GM19452 (cell line): Measurements from ENCODE around the gene PPP1R16B.
A peak's percentile ranks its signal among the peaks of the same experiment; 100 is the strongest.

Source experiments
- ATAC-seq: cut with Tn5 transposase; IDR thresholded peaks from one replicate; pipeline ENCODE4 v1.9.1; 2021; ENCODE audit not compliant: unreplicated experiment

Gene PPP1R16B

GRCh38 chr20:38894091-38894847 is 88.8 kb downstream of the PPP1R16B start:
- ATAC-seq, result no peak

DNA sequence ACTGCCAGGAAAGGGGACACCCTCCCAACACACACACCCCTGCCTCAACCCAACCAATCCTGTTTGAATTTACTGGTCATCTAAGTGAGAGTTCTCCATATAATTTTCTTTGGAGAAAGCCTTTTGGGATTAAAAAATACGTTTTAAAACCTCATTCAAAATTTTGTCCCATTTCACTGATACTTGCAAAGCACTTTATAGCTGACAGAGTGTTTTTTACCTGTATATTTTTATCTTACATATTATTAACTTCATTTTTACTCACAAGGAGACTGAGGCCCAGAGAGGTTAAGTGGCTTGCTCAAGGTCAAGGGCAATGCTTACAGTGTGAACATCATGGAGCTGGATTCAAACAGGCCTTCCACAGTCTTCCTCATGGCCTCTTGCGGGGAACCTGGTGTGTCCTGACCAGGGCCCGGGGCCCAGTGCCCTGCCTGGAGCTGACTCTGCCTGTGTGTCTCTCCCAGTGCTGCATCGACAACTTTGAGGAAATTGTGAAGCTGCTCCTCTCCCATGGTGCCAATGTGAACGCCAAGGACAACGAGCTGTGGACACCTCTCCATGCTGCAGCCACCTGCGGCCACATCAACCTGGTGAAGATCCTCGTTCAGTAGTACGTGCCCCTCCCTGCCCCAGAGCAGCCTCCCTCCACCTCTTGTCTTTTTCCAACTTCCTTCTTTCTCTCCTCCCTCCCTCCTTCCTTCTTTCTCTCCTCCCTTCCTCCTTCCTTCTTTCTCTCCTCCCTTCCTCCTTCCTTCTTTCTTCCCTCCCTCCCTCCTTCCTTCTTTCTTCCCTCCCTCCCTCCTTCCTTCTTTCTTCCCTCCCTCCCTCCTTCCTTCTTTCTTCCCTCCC is 89.8 kb downstream of the PPP1R16B start:
- no peak for ATAC-seq

GRCh38 chr20:38896009-38896594 is 90.6 kb downstream of the PPP1R16B start:
- no peak for ATAC-seq

DNA sequence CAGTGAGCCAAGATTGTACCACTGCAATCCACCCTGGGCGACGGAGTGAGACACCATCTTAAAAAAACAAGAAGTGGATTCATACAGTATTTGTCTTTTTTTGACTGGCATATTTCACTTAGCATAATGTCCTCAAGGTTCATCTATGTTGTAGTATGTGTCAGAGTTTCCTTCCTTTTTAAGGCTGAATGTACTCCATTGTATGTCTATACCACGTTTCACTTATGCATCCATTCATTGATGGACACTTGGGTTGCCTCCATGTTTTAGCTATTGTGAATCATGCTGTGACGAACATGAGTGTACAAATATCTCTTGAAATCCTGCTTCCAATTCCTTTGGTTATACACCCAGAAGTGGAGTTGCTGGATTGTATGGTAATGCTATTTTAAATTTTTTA is 91.8 kb downstream of the PPP1R16B start:
- no peak for ATAC-seq

- ATAC-seq, result no peak
Observed at GRCh38 chr20:38900606-38901005, 95.1 kb downstream of the PPP1R16B start.

- ATAC-seq, result no peak
Observed at GRCh38 chr20:38902601-38903000, 97.1 kb downstream of the PPP1R16B start.

GRCh38 chr20:38903335-38903734 is 97.8 kb downstream of the PPP1R16B start:
- ATAC-seq, result no peak

- ATAC-seq, result no peak
Observed at GRCh38 chr20:38905375-38905774, 99.9 kb downstream of the PPP1R16B start.

GRCh38 chr20:38907918-38908677 is 102.6 kb downstream of the PPP1R16B start:
- ATAC-seq, result no peak

DNA sequence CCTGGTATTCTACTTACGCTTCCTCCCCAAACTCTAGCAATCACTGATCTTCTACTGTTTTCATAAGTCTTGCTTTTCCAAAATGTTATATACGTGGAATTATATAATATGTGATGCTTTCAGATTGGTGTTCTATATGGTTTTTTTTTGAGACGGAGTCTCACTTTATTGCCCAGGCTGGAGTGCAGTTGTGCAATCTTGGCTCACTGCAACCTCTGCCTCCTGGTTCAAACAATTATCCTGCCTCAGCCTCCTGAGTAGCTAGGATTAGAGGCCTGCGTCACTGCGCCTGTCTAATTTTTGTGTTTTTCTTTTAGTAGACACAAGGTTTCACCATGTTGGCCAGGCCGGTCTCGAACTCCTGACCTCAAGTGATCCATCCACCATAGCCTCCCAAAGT is 109.9 kb downstream of the PPP1R16B start:
- no peak for ATAC-seq

GRCh38 chr20:38917657-38918056 is 112.2 kb downstream of the PPP1R16B start:
- no peak for ATAC-seq

DNA sequence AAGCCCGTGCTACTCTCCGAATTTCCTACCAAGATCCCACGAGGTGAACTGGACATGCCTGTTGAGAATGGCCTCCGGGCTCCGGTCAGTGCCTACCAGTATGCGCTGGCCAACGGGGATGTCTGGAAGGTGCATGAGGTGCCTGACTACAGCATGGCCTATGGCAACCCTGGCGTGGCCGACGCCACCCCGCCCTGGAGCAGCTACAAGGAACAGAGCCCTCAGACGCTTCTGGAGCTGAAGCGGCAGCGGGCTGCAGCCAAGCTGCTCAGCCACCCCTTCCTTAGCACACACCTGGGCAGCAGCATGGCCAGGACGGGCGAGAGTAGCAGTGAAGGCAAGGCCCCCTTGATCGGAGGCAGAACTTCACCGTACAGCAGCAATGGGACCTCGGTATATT is 112.7 kb downstream of the PPP1R16B start:
- no peak for ATAC-seq

DNA sequence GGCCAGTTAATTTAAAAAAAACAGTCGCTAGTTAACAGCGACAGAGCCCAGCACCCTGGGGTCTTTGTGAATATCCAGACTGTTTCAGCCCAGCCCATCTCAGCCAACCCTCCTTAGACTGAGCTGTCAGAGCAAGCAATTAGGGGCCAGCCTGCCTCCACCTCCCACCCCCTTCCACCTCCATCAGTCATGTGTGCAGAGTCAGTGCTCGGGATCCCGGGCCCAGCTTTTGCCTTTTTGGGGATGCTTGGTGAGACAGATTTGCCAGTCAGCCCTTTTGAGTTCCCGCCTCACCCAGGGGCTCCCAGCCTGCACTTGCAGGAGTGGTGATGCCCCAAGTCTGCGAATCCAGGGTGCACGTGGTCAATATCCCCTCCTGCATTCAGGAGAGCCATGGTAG is 114.2 kb downstream of the PPP1R16B start:
- ATAC-seq, result no peak

- ATAC-seq, result no peak
Observed at GRCh38 chr20:38920411-38920810, 114.9 kb downstream of the PPP1R16B start.

- no peak for ATAC-seq
Observed at GRCh38 chr20:38920851-38921250, 115.4 kb downstream of the PPP1R16B start.

DNA sequence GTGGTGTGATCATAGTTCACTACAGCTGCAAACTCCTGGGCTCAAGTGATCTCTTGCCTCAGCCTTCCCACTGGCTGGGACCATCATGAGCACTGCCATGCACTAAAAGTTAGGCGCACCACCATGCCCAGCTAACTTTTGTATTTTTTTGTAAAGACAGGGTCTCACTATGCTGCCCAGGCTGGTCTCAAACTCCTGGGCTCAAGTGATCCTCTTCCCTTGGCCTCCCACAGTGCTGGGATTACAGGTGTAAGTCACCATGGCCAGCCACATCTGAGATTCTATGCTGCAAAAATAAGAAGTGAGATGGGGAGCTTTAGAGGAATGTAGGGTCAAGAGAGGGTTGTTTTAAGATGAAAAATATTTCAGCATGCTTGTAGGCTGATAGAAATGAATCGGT is 119.2 kb downstream of the PPP1R16B start:
- ATAC-seq, result no peak

DNA sequence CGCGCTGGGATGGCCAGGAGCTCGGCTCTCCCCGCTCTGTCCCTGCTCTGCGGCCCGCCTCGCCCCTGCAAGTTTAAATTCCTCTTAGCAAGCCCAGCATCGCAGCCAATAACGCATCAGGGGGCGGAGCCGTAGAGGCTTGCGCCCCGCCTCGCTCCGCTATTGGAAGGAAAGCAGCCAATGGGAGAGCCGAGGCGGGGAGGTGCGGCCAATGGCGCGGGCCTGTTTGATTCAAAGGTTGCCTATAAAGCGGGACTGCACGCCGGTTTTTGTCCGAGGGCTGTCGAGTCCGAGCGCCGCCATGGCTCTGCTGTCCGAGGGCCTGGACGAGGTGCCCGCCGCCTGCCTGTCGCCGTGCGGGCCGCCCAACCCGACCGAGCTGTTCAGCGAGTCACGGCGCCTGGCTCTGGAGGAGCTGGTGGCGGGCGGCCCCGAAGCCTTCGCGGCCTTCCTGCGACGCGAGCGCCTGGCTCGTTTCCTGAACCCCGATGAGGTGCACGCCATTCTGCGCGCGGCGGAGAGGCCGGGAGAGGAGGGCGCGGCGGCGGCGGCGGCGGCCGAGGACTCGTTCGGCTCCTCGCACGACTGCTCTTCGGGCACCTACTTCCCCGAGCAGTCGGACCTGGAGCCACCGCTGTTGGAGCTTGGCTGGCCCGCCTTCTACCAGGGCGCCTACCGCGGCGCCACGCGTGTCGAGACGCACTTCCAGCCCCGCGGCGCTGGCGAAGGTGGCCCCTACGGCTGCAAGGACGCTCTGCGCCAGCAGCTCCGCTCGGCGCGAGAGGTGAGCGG is 120.8 kb downstream of the PPP1R16B start, which contains the start of gene FAM83D:
FAM83D (plus strand) TSS at position 276 of the 792 bp plus-strand sequence; CDS start at position 302, 26 bp downstream.
- ATAC-seq, result peak; percentile 95

GRCh38 chr20:38926934-38927616 is 121.6 kb downstream of the PPP1R16B start:
- ATAC-seq, result no peak

GRCh38 chr20:38927902-38928578 is 122.5 kb downstream of the PPP1R16B start:
- no peak for ATAC-seq
